PC-3 (cell line): Measurements from ENCODE around the gene GAS2L3.

ENCODE experiments used
- CTCF ChIP-seq: fragments of 300-600 bp; sonication (generic); conservative IDR thresholded peaks from 2 replicates; pipeline ENCODE4 v1.5.1; 2017; ENCODE audit warnings: antibody characterized with exemption, low read depth, mild to moderate bottlenecking, low read length
- EZH2 ChIP-seq: fragments of 300-600 bp; sonication (generic); IDR thresholded peaks from one replicate; pipeline ENCODE4 v1.6.1; 2017; ENCODE audit warnings: antibody characterized with exemption, mild to moderate bottlenecking, low read length; ENCODE audit not compliant: unreplicated experiment

DNA sequence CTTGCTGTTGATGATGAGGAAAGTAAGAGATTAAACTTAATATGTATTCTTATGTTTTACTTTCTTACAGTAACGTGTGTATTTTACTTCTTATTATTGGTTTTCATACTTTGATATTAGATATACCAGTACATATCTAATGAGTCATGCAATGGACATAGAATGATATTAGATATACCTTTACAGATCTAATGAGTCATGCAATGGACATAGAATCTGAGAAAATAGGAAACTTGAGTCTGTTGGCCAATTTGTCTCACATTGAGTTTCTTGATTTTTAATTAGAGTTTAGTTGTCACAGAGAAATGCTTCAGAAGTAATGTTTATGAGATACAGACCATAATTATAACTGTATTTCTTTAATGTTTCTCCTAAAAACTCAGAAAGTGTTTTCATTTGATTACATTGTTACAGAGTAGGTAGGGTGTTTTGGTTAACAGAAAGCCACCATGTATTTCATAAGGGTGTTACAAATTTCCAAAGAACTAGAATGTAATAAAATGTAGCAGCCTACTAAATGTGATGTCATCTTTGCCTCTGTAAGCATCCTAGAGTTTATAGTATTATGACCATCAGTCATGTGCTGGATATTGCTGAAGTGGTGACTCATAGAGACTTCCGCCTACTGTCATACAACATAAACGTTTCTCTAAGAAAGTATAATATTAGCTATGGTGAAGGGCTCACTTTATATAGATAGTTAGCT is 3.0 kb downstream of the GAS2L3 start:
- no peak for TF ChIP-seq CTCF
- TF ChIP-seq EZH2 = no peak
